H1 (cell line): ENCODE results near the gene F10.

ENCODE experiments used
- CHD1 ChIP-seq: IDR thresholded peaks from 2 replicates; pipeline ENCODE4 v1.6.1; 2012; ENCODE audit warnings: low read depth, low read length, improper control_type of control experiment
- JUN ChIP-seq: IDR thresholded peaks from 2 replicates; pipeline ENCODE4 v1.6.1; 2011; ENCODE audit warnings: low read depth, mild to moderate bottlenecking, improper control_type of control experiment, low read length
- NRF1 ChIP-seq: IDR thresholded peaks from 2 replicates; pipeline ENCODE4 v1.6.1; 2011; ENCODE audit warnings: mild to moderate bottlenecking, low read depth, low read length, improper control_type of control experiment
- POLR2A ChIP-seq, 2 experiments: IDR thresholded peaks; 1 replicate in 1 of 2; 2 replicates in 1 of 2; pipeline ENCODE4 v1.6.1; 2011; ENCODE audit warnings: low read depth in 2 of 2, low read length in 2 of 2, mild to moderate bottlenecking in 2 of 2; ENCODE audit errors: control extremely low read depth in 1 of 2
- POLR2AphosphoS5 ChIP-seq: IDR thresholded peaks from 2 replicates; pipeline ENCODE4 v1.6.1; 2011; ENCODE audit warnings: low read depth, low read length
- RAD21 ChIP-seq, 2 experiments: IDR thresholded peaks in 1 of 2; conservative IDR thresholded peaks in 1 of 2; 2 replicates each; pipeline ENCODE4 v1.6.1; 2011; ENCODE audit warnings: low read depth in 2 of 2, low read length in 2 of 2, improper control_type of control experiment in 1 of 2, inconsistent platforms in 1 of 2, mild to moderate bottlenecking in 1 of 2, moderate library complexity in 1 of 2
- SUZ12 ChIP-seq: fragments of 200-600 bp; sonication (generic); IDR thresholded peaks from 2 replicates; pipeline ENCODE4 v1.6.1; 2012; ENCODE audit warnings: mild to moderate bottlenecking, inconsistent platforms, low read length, moderate library complexity, mixed read lengths
- TF ChIP-seq, protein P1 (sequence below), 3 experiments: IDR thresholded peaks; 1 replicate in 2 of 3; 2 replicates in 1 of 3; pipeline versions ENCODE4 v1.5.1 to v1.6.1; 2011; ENCODE audit warnings: low read length in 3 of 3, mild to moderate bottlenecking in 3 of 3, inconsistent platforms in 2 of 3, low read depth in 1 of 3, moderate library complexity in 1 of 3; ENCODE audit not compliant: insufficient read depth in 1 of 3; ENCODE audit errors: control extremely low read depth in 1 of 3
- TF ChIP-seq, protein P2 (sequence below): fragments of 300-600 bp; sonication (generic); IDR thresholded peaks from 2 replicates; pipeline ENCODE4 v1.7.1; 2012; ENCODE audit warnings: low read length, moderate library complexity, mild to moderate bottlenecking, inconsistent platforms; ENCODE audit not compliant: insufficient replicate concordance

GRCh38 chr13:113091211-113091771 is 31.3 kb upstream of the F10 start:
- TF ChIP-seq, protein P1, sequence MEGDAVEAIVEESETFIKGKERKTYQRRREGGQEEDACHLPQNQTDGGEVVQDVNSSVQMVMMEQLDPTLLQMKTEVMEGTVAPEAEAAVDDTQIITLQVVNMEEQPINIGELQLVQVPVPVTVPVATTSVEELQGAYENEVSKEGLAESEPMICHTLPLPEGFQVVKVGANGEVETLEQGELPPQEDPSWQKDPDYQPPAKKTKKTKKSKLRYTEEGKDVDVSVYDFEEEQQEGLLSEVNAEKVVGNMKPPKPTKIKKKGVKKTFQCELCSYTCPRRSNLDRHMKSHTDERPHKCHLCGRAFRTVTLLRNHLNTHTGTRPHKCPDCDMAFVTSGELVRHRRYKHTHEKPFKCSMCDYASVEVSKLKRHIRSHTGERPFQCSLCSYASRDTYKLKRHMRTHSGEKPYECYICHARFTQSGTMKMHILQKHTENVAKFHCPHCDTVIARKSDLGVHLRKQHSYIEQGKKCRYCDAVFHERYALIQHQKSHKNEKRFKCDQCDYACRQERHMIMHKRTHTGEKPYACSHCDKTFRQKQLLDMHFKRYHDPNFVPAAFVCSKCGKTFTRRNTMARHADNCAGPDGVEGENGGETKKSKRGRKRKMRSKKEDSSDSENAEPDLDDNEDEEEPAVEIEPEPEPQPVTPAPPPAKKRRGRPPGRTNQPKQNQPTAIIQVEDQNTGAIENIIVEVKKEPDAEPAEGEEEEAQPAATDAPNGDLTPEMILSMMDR (IDR thresholded peaks at IDR 0.05; ENCODE audit: control extremely low read depth in 1 of 3, insufficient read depth in 1 of 3, low read depth in 1 of 3, low read length in 3 of 3), result no peak
- TF ChIP-seq JUN, result no peak
- TF ChIP-seq SUZ12, result no peak
- no peak for TF ChIP-seq RAD21 (IDR thresholded peaks at IDR 0.05 in 1 of 2, conservative IDR thresholded peaks at IDR 0.05 in 1 of 2; ENCODE audit: low read depth in 2 of 2, low read length in 2 of 2)
- no peak for TF ChIP-seq POLR2AphosphoS5
- no peak for TF ChIP-seq NRF1
- TF ChIP-seq POLR2A (IDR thresholded peaks at IDR 0.05; ENCODE audit: control extremely low read depth in 1 of 2, low read depth in 2 of 2, low read length in 2 of 2), result no peak
- TF ChIP-seq CHD1, result no peak
- TF ChIP-seq, protein P2, sequence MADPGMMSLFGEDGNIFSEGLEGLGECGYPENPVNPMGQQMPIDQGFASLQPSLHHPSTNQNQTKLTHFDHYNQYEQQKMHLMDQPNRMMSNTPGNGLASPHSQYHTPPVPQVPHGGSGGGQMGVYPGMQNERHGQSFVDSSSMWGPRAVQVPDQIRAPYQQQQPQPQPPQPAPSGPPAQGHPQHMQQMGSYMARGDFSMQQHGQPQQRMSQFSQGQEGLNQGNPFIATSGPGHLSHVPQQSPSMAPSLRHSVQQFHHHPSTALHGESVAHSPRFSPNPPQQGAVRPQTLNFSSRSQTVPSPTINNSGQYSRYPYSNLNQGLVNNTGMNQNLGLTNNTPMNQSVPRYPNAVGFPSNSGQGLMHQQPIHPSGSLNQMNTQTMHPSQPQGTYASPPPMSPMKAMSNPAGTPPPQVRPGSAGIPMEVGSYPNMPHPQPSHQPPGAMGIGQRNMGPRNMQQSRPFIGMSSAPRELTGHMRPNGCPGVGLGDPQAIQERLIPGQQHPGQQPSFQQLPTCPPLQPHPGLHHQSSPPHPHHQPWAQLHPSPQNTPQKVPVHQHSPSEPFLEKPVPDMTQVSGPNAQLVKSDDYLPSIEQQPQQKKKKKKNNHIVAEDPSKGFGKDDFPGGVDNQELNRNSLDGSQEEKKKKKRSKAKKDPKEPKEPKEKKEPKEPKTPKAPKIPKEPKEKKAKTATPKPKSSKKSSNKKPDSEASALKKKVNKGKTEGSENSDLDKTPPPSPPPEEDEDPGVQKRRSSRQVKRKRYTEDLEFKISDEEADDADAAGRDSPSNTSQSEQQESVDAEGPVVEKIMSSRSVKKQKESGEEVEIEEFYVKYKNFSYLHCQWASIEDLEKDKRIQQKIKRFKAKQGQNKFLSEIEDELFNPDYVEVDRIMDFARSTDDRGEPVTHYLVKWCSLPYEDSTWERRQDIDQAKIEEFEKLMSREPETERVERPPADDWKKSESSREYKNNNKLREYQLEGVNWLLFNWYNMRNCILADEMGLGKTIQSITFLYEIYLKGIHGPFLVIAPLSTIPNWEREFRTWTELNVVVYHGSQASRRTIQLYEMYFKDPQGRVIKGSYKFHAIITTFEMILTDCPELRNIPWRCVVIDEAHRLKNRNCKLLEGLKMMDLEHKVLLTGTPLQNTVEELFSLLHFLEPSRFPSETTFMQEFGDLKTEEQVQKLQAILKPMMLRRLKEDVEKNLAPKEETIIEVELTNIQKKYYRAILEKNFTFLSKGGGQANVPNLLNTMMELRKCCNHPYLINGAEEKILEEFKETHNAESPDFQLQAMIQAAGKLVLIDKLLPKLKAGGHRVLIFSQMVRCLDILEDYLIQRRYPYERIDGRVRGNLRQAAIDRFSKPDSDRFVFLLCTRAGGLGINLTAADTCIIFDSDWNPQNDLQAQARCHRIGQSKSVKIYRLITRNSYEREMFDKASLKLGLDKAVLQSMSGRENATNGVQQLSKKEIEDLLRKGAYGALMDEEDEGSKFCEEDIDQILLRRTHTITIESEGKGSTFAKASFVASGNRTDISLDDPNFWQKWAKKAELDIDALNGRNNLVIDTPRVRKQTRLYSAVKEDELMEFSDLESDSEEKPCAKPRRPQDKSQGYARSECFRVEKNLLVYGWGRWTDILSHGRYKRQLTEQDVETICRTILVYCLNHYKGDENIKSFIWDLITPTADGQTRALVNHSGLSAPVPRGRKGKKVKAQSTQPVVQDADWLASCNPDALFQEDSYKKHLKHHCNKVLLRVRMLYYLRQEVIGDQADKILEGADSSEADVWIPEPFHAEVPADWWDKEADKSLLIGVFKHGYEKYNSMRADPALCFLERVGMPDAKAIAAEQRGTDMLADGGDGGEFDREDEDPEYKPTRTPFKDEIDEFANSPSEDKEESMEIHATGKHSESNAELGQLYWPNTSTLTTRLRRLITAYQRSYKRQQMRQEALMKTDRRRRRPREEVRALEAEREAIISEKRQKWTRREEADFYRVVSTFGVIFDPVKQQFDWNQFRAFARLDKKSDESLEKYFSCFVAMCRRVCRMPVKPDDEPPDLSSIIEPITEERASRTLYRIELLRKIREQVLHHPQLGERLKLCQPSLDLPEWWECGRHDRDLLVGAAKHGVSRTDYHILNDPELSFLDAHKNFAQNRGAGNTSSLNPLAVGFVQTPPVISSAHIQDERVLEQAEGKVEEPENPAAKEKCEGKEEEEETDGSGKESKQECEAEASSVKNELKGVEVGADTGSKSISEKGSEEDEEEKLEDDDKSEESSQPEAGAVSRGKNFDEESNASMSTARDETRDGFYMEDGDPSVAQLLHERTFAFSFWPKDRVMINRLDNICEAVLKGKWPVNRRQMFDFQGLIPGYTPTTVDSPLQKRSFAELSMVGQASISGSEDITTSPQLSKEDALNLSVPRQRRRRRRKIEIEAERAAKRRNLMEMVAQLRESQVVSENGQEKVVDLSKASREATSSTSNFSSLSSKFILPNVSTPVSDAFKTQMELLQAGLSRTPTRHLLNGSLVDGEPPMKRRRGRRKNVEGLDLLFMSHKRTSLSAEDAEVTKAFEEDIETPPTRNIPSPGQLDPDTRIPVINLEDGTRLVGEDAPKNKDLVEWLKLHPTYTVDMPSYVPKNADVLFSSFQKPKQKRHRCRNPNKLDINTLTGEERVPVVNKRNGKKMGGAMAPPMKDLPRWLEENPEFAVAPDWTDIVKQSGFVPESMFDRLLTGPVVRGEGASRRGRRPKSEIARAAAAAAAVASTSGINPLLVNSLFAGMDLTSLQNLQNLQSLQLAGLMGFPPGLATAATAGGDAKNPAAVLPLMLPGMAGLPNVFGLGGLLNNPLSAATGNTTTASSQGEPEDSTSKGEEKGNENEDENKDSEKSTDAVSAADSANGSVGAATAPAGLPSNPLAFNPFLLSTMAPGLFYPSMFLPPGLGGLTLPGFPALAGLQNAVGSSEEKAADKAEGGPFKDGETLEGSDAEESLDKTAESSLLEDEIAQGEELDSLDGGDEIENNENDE, result no peak
